GM12892 (cell line): ENCODE data around the gene DPYD.

ENCODE experiments used
- POLR2A ChIP-seq: IDR thresholded peaks from 2 replicates; pipeline ENCODE4 v1.6.1; 2011; ENCODE audit warnings: low read depth, low read length, control low read depth
- POLR2AphosphoS5 ChIP-seq: IDR thresholded peaks from 2 replicates; pipeline ENCODE4 v1.6.1; 2011; ENCODE audit warnings: low read depth, low read length, control low read depth

- TF ChIP-seq POLR2A: no peak
- TF ChIP-seq POLR2AphosphoS5: no peak
These were observed 412.1 kb downstream of the DPYD start for GRCh38 chr1:97508653-97509218.
